Naive thymus-derived CD4-positive, alpha-beta T cell (primary cell): Measurements from ENCODE around the gene TMEM176B. TPM values are rescaled to one million over a fixed set of nuclear protein-coding genes. Genes with fewer than 3 reads are reported as not detected.

Experiments used
- ATAC-seq: fragments of 150-1000 bp; cut with Tn5 transposase; 2 replicates; pipeline ENCODE4 v1.10.0; 2021; ENCODE audit warnings: mild to moderate bottlenecking, moderate library complexity
- CTCF ChIA-PET: fragments of 350-600 bp; sonication (Branson Sonifier 250); formaldehyde crosslinking; loops from one replicate; lab custom pipeline; 2021; ENCODE audit warnings: antibody characterized with exemption; lab: Charles Lee
- POLR2A ChIA-PET: fragments of 350-600 bp; sonication (Branson Sonifier 250); formaldehyde crosslinking; loops from one replicate; lab custom pipeline; 2021; ENCODE audit warnings: antibody characterized with exemption, inconsistent platforms; lab: Charles Lee
- DNase-seq, 9 donors: peaks; one replicate each; pipeline versions ENCODE4 v3.0.0 to v3.0.0-alpha.2; 2020 to 2022; ENCODE audit warnings: mixed read lengths in 1 of 9
- H3K27ac ChIP-seq: one replicate; pipeline ENCODE4 v1.7.0; 2013; ENCODE audit warnings: mild to moderate bottlenecking, low read depth, low read length, moderate library complexity
- H3K27me3 ChIP-seq, 2 donors: one replicate each; pipeline ENCODE4 v1.7.0; 2013; ENCODE audit warnings: low read length in 2 of 2, mild to moderate bottlenecking in 2 of 2, moderate library complexity in 2 of 2; ENCODE audit not compliant: control insufficient read depth in 2 of 2, insufficient read depth in 2 of 2
- H3K36me3 ChIP-seq, 3 experiments: 1 replicate in 2 of 3; 2 replicates in 1 of 3; pipeline ENCODE4 v1.7.0; 2013; ENCODE audit warnings: low read length in 3 of 3, mild to moderate bottlenecking in 3 of 3, moderate library complexity in 1 of 3; ENCODE audit not compliant: insufficient read depth in 3 of 3, control insufficient read depth in 2 of 3
- H3K4me1 ChIP-seq, 2 donors: one replicate each; pipeline ENCODE4 v1.7.0; 2013; ENCODE audit warnings: low read length in 2 of 2, mild to moderate bottlenecking in 2 of 2, moderate library complexity in 1 of 2; ENCODE audit not compliant: control insufficient read depth in 2 of 2, insufficient read depth in 2 of 2
- H3K4me3 ChIP-seq: 2 replicates; pipeline ENCODE4 v1.7.0; 2013; ENCODE audit warnings: mild to moderate bottlenecking, low read length
- H3K9me3 ChIP-seq, 3 experiments: 1 replicate in 2 of 3; 2 replicates in 1 of 3; pipeline ENCODE4 v1.7.0; 2013; ENCODE audit warnings: low read length in 3 of 3; ENCODE audit not compliant: control insufficient read depth in 2 of 3
- H3K27ac Mint-ChIP-seq, 9 donors: one replicate each; pipeline ENCODE4 v1.8.0; 2020 to 2022; ENCODE audit warnings: mixed read lengths in 9 of 9, mild to moderate bottlenecking in 8 of 9, moderate library complexity in 5 of 9, inconsistent platforms in 2 of 9
- H3K27me3 Mint-ChIP-seq, 5 donors: one replicate each; pipeline ENCODE4 v1.8.0; 2021 to 2022; ENCODE audit warnings: mixed read lengths in 5 of 5, mild to moderate bottlenecking in 1 of 5
- H3K36me3 Mint-ChIP-seq, 5 donors: one replicate each; pipeline ENCODE4 v1.8.0; 2020 to 2022; ENCODE audit warnings: mixed read lengths in 5 of 5, mild to moderate bottlenecking in 3 of 5, inconsistent platforms in 1 of 5
- H3K4me1 Mint-ChIP-seq, 7 donors: one replicate each; pipeline ENCODE4 v1.8.0; 2020 to 2022; ENCODE audit warnings: mixed read lengths in 7 of 7, mild to moderate bottlenecking in 3 of 7, inconsistent platforms in 1 of 7
- H3K4me3 Mint-ChIP-seq, 10 donors: one replicate each; pipeline ENCODE4 v1.8.0; 2020 to 2022; ENCODE audit warnings: mild to moderate bottlenecking in 10 of 10, mixed read lengths in 10 of 10, moderate library complexity in 6 of 10, inconsistent platforms in 2 of 10
- H3K9me3 Mint-ChIP-seq, 11 donors: one replicate each; pipeline ENCODE4 v1.8.0; 2020 to 2022; ENCODE audit warnings: mixed read lengths in 11 of 11, mild to moderate bottlenecking in 4 of 11, inconsistent platforms in 1 of 11, moderate library complexity in 1 of 11
- intact Hi-C, 2 donors: fragments of 100-400 bp; cut with micrococcal nuclease; formaldehyde crosslinking; loops; one replicate each; pipeline ENCODE4 v1.15.1; 2023
- polyA plus RNA-seq, 2 donors: library from polyadenylated mRNA; unstranded; fragments of 300-500 nt; fragmentation: Illumina TruSeq; gene quantifications; one replicate each; pipeline ENCODE4 v1.2.3, GENCODE V29; 2021
- total RNA-seq, 6 experiments: library from RNA in 5 of 6; stranded (reverse) in 5 of 6; gene quantifications; 1 replicate in 5 of 6; 2 replicates in 1 of 6; pipeline ENCODE4 v1.2.3 and lab custom pipeline; 2021 to 2026

Gene TMEM176B
- total and polyA plus RNA-seq, 7 experiments from 2014 or later = 0.53 to 7.1 (median 2.4) TPM; not detected in 3

- H3K9me3 Mint-ChIP-seq = peaks cover 0 to 10% (median 1%) of the 10 kb centered on the region in 11 donors
- POLR2A ChIA-PET = interaction anchor here (0.6 kb wide), 1 partner anchor 81 kb away, joined by 3 read pairs; no protein-coding TSS in a partner anchor
- H3K36me3 Mint-ChIP-seq = peaks cover 0 to 7% (median 1%) of the 10 kb centered on the region in 5 donors
- intact Hi-C loops = no loop called here
- Histone ChIP-seq H3K27ac (no peak overlapping the region), H3K27me3 (no peaks in the 10 kb centered on the region), H3K9me3 (peaks cover 0 to 9% (median 0%) of the 10 kb centered on the region in 3 experiments), H3K36me3 (no peaks in the 10 kb centered on the region), H3K4me1 (no peaks in the 10 kb centered on the region), H3K4me3 (no peak overlapping the region)
- peaks cover 5 to 17% (median 15%) of the 10 kb centered on the region in 5 donors for H3K27me3 Mint-ChIP-seq
- DNase-seq = no peak
- no peak overlapping the region for H3K27ac Mint-ChIP-seq
- no peak overlapping the region for H3K4me3 Mint-ChIP-seq
- CTCF ChIA-PET = interaction anchor here (0.6 kb wide), 1 partner anchor 283 kb away, joined by 3 read pairs; no protein-coding TSS in a partner anchor
- peaks cover 0 to 1% (median 0%) of the 10 kb centered on the region in 7 donors for H3K4me1 Mint-ChIP-seq
- no peak for ATAC-seq
Measured at GRCh38 chr7:150793569-150794238, 6.5 kb downstream of the TMEM176B start.

DNA sequence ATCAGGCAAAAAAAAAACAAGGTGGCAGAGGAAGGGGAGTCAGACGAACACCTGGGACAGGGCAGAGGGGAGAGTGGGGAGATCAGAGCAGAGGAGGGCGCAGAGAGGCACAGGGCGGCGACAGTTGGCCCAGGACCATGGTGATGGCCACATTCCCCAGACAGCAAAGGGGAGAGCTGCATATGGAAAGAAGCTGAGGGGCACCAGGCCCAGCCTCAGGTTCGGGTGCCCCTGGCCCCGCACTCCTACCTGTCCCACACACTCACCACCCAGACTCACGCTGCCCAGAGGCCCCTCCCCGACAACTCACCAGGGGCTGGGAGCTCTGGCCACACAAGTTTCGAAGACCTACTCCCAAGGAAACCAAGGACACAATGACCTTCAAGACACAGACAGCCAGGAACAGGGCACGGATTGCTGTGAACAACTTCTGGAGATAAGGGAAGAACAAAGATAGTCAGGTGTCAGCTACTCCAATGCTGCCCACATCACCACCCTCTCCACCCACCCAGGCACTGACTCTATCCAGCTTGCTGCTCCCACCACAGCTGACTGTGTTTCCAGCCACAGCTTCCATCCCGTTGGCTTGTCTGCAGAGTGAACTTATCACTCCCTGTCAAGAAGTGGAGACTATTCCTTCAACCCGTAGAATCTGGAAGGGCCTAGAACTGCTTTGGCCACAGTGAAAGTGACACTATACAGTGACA lies 8.3 kb downstream of the TMEM176B start:
- H3K27me3 ChIP-seq = no peaks in the 10 kb centered on the region
- H3K27ac ChIP-seq = no peak overlapping the region
- peaks cover 0 to 9% (median 0%) of the 10 kb centered on the region in 3 experiments for H3K9me3 ChIP-seq
- peaks cover 0 to 9% (median 0%) of the 10 kb centered on the region in 11 donors for H3K9me3 Mint-ChIP-seq
- intact Hi-C loops = no loop called here
- no peak overlapping the region for H3K4me3 Mint-ChIP-seq
- no peak for DNase-seq
- H3K27me3 Mint-ChIP-seq = peaks cover 0 to 12% (median 5%) of the 10 kb centered on the region in 5 donors
- ATAC-seq = no peak
- no peak overlapping the region for H3K4me3 ChIP-seq
- H3K4me1 Mint-ChIP-seq = peaks cover 0 to 7% (median 0%) of the 10 kb centered on the region in 7 donors
- no peaks in the 10 kb centered on the region for H3K36me3 ChIP-seq
- H3K36me3 Mint-ChIP-seq = peaks cover 0 to 7% (median 0%) of the 10 kb centered on the region in 5 donors
- no peak overlapping the region for H3K27ac Mint-ChIP-seq
- H3K4me1 ChIP-seq = no peaks in the 10 kb centered on the region
- ChIA-PET POLR2A (no interaction called here), CTCF (no interaction called here)

GRCh38 chr7:150791304-150791703 lies 8.9 kb downstream of the TMEM176B start:
- Mint-ChIP-seq H3K27me3 (peaks cover 0 to 12% (median 4%) of the 10 kb centered on the region in 5 donors), H3K9me3 (peaks cover 0 to 8% (median 0%) of the 10 kb centered on the region in 11 donors), H3K4me1 (peaks cover 0 to 7% (median 0%) of the 10 kb centered on the region in 7 donors), H3K4me3 (no peak overlapping the region), H3K27ac (no peak overlapping the region), H3K36me3 (peaks cover 0 to 5% (median 0%) of the 10 kb centered on the region in 5 donors)
- intact Hi-C loops = no loop called here
- ChIA-PET POLR2A (no interaction called here), CTCF (no interaction called here)
- ATAC-seq (no peak), DNase-seq (no peak)
- Histone ChIP-seq H3K4me1 (no peaks in the 10 kb centered on the region), H3K27ac (no peak overlapping the region), H3K36me3 (no peaks in the 10 kb centered on the region), H3K9me3 (peaks cover 0 to 8% (median 0%) of the 10 kb centered on the region in 3 experiments), H3K4me3 (no peak overlapping the region), H3K27me3 (no peaks in the 10 kb centered on the region)

- H3K27me3 Mint-ChIP-seq = peaks cover 0 to 12% (median under 1%) of the 10 kb centered on the region in 5 donors
- Histone ChIP-seq H3K27me3 (no peaks in the 10 kb centered on the region), H3K9me3 (no peaks in the 10 kb centered on the region), H3K4me1 (no peaks in the 10 kb centered on the region), H3K36me3 (no peaks in the 10 kb centered on the region), H3K27ac (no peak overlapping the region), H3K4me3 (no peak overlapping the region)
- ChIA-PET CTCF (no interaction called here), POLR2A (no interaction called here)
- intact Hi-C loops = no loop called here
- no peak overlapping the region for H3K4me3 Mint-ChIP-seq
- DNase-seq = no peak
- no peaks in the 10 kb centered on the region for H3K36me3 Mint-ChIP-seq
- ATAC-seq = no peak
- peaks cover 0 to 11% (median 0%) of the 10 kb centered on the region in 7 donors for H3K4me1 Mint-ChIP-seq
- H3K9me3 Mint-ChIP-seq = peaks cover 0 to under 1% (median 0%) of the 10 kb centered on the region in 11 donors
- no peak overlapping the region for H3K27ac Mint-ChIP-seq
Measured at GRCh38 chr7:150790416-150791075, 9.6 kb downstream of the TMEM176B start.

DNA sequence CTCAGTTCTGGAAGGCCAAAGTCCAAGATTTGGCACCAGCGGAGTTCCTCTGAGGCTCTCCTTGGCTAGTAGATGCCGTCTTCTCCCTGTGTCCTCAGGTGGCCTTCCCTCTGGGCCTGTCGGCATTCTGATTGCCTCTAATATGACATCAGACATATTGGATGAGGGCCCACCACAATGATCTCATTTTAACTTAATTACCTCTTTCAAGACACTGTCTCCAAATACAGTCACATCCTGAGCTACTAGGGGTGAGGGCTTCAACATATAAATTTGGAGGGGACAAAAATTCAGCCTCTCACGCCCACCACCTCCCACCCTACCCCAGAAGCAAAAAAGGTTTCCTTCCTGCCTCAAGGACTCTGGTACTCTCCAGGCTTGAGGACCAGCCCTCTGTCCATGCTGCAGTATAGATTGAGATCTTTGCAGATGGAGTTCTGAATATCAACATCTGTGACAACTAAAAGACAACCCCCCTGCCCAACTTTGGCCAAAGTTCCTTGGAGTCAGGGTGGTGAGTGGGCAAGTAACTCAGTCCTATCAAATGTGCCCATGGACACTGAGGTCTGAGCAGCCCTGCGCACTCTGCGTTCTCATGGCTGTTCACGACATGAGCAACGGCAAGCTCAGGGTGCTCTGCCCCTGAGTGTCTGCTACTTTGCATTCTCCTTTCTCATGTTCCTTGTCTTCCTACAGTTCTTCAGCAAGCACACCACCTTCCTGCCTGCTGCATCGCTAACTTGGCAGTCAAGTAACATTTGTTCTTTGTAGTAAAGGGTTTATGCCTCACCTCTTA lies 11.5 kb downstream of the TMEM176B start:
- Mint-ChIP-seq H3K36me3 (no peaks in the 10 kb centered on the region), H3K4me1 (peaks cover 0 to 12% (median 0%) of the 10 kb centered on the region in 7 donors), H3K27me3 (peaks cover 0 to 18% (median 4%) of the 10 kb centered on the region in 5 donors), H3K9me3 (no peaks in the 10 kb centered on the region), H3K4me3 (no peak overlapping the region), H3K27ac (no peak overlapping the region)
- no peak for ATAC-seq
- Histone ChIP-seq H3K36me3 (no peaks in the 10 kb centered on the region), H3K9me3 (no peaks in the 10 kb centered on the region), H3K27ac (no peak overlapping the region), H3K4me3 (no peak overlapping the region), H3K27me3 (no peaks in the 10 kb centered on the region), H3K4me1 (no peaks in the 10 kb centered on the region)
- CTCF ChIA-PET = no interaction called here
- intact Hi-C loops = no loop called here
- POLR2A ChIA-PET = no interaction called here
- DNase-seq = no peak
